Stomach (tissue), 9 donors: ENCODE results near the gene GLG1. TPM values are rescaled to one million over a fixed set of nuclear protein-coding genes. Genes with fewer than 3 reads are reported as not detected.
"Not testable (repeated sequence)": the region's sequence is repeated elsewhere in the genome, so short reads cannot be mapped to it uniquely, and the experiment has no call there.

Source experiments
- DNase-seq, 2 donors: peaks; one replicate each; pipeline versions ENCODE4 v3.0.0 to v3.0.0-alpha.2; 2013 to 2019
- H3K27ac ChIP-seq, 5 donors: fragments of 200-600 bp in 4 of 5; sonication (generic) in 4 of 5; one replicate each; pipeline ENCODE4 v1.5.1; 2013 to 2019; ENCODE audit warnings: mild to moderate bottlenecking in 1 of 5, moderate library complexity in 1 of 5
- H3K27me3 ChIP-seq, 3 donors: fragments of 200-600 bp; sonication (generic); one replicate each; pipeline ENCODE4 v1.5.1; 2017 to 2019; ENCODE audit warnings: mixed run types in 1 of 3
- H3K36me3 ChIP-seq, 4 donors: fragments of 200-600 bp; sonication (generic); 1 replicate in 3 of 4; 2 replicates in 1 of 4; pipeline ENCODE4 v1.5.1; 2016 to 2019
- H3K4me1 ChIP-seq, 4 donors: fragments of 200-600 bp; sonication (generic); one replicate each; pipeline ENCODE4 v1.5.1; 2016 to 2019
- H3K4me3 ChIP-seq, 4 donors: fragments of 200-600 bp; sonication (generic) in 3 of 4; one replicate each; pipeline ENCODE4 v1.5.1; 2016 to 2019; ENCODE audit warnings: mild to moderate bottlenecking in 1 of 4
- H3K9me3 ChIP-seq, 4 donors: fragments of 200-600 bp; sonication (generic); one replicate each; pipeline ENCODE4 v1.5.1; 2016 to 2019
- WGBS, 5 donors: extraction: QIAGEN DNeasy Blood & Tissue Kit in 3 of 5; methylation state at CpG; one replicate each; pipeline versions ENCODE4 v1.1.5 to v1.1.7; 2013 to 2018; 5-methylcytosine and 5-hydroxymethylcytosine counted together
- intact Hi-C: fragments of 100-400 bp; cut with DNase I; formaldehyde crosslinking; loops from one replicate; pipeline ENCODE4 v1.15.1; 2023; ENCODE audit warnings: low total_unique reads
- polyA plus RNA-seq, 3 donors: library from polyadenylated mRNA; stranded (reverse); fragments of 200-250 nt; gene quantifications; one replicate each; pipeline ENCODE4 v1.2.3, GENCODE V29; 2013
- small RNA-seq, 4 donors: library from RNA; depleted of rRNA; stranded (forward); fragments of <200 nt; gene quantifications; one replicate each; pipeline ENCODE3, GENCODE V24; 2016
- total RNA-seq, 5 donors: library from RNA; depleted of rRNA; stranded (reverse); fragments of >200 nt; gene quantifications; one replicate each; pipeline versions ENCODE4 v1.1.0 to v1.2.3, GENCODE V29; 2014 to 2016
- donor health status: healthy with polysubstance abuse.
- donor health status: Bipolar disorder and iron deficiency.
- donor health status: healthy.

The GLG1 gene
- total and polyA plus RNA-seq, 8 donors = 7.6 to 151 (median 46.3) TPM

DNA sequence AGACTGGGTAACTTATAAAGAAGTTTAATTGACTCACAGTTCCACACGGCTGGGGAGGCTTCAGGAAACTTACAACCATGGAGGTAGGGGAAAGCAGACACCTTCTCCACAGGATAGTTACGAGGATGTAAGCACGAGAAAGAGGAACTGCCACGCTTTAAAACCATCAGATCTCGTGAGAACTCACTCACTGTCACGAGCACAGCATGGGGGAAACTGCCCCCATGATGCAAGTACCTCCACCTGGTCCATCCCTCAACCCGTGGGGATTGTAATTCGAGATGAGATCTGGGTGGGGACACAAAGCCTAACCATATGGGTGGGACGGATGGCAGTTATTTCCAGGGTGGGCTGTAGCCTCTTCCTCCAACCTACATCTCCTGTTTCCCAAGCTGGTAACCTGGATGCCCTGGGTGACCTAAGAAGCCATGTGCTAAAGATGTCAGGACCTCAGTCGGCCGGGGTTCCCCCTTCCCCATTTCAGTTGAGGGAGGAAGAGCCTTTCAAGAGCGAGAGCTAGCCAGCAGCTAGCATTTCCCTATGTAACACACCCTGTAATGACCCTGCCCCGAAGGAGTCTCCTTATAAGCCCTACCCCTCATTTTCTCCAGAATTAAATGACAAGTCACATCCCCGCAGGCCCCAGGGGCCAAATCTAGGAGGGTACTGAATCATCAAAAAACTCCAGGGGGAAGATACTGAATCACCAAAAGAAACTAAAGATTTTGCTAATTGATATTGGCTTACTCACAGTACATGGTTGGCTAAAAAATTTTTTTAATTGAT, 202.6 kb downstream of the GLG1 start:
- intact Hi-C loops, H3K9me3 ChIP-seq, H3K27ac ChIP-seq, H3K27me3 ChIP-seq, DNase-seq, H3K36me3 ChIP-seq, H3K4me1 ChIP-seq, H3K4me3 ChIP-seq: not testable (repeated sequence)
- WGBS, 5 donors = 59 to 75% (median 62%) methylated on average over 6 to 9 of the region's 14 CpGs

DNA sequence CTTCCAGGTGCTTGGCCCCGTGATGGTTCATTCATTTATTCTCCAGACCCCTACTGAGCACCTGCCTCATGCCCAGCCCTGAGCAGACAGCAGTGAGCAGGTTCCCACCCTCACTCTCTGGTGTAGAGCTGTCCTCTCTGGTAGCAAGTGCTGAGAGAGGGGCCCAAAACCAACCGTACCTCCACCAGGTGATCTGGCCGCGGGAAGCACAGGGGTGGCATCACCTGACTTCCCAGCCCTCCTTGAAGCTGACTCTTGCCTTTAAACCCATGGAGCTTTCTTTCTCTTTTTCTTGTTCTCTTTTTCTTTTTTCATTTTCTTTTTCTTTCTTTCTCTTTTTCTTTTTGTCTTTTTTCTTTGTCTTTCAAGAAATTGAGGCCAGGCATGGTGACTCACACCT, 206.7 kb downstream of the GLG1 start:
- WGBS, 5 donors = 84 to 96% (median 87%) methylated on average over 3 of the region's 4 CpGs
- H3K4me1 ChIP-seq = peaks cover 0 to 14% (median 5%) of the 10 kb centered on the region in 4 donors
- H3K27me3 ChIP-seq, H3K36me3 ChIP-seq, H3K27ac ChIP-seq, intact Hi-C loops, DNase-seq, H3K9me3 ChIP-seq, H3K4me3 ChIP-seq: not testable (repeated sequence)

DNA sequence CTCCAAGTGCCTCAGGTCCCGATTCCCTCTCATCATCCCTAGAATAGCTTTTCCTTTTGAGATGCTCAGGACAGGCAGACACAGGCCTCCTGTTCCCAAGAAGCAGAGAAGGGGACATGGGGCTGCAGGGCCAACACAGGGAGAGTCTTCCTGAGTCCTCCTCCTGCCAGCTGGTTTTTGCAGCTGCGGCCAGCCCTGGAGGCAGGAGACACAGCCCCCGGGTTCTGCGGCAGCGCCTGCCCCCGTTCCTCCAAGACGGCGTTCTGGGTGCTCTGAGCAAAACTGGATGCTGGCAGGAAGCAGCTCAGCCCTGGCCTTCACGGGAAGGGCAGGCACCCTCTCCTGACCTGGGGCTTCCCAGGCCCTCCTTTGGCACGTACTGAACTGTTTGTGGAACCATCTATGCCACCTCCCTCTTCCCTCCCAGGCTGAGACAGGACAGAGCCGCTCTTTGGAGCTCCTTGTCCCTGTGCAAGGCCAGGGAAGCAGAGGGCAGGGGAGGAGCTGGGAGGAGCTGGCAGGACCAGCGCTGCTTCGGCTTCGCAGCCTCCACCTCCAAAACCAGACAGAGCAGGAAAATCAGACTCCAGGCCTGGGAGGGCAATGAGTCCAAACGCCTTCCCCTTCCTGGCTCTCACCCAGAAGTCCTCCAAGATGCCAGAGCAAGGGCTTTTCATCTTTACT, 208.6 kb downstream of the GLG1 start:
- H3K27me3 ChIP-seq, H3K9me3 ChIP-seq, intact Hi-C loops, H3K27ac ChIP-seq, H3K4me3 ChIP-seq, H3K36me3 ChIP-seq: not testable (repeated sequence)
- DNase-seq = peak in 1 of 2 donors; percentile 23
- 37 to 75% (median 46%) methylated on average over 1 to 12 of the region's 15 CpGs for WGBS, 5 donors
- peaks cover 0 to 14% (median 5%) of the 10 kb centered on the region in 4 donors for H3K4me1 ChIP-seq

Small RNAs within 50 kb of the gene (small RNA-seq; reads per million reads assigned to genes)
- gene RF00019 = 0 reads per million in 4 donors
- 0 reads per million in 4 donors for gene RNU6-237P

Other genes with a start within 250 kb of the GLG1 start
- 10 to 100 TPM in 2 of 5 donors, 1 to 10 TPM in 2, not detected in 1; 4.0 to 48.4 (median 17.0) TPM for gene NPIPB15, start 230.8 kb downstream of the GLG1 start, total RNA-seq
- gene NPIPB15, start 230.8 kb downstream of the GLG1 start, polyA plus RNA-seq = 10 to 100 TPM; 15.6 to 39.2 (median 21.2) TPM
- 1 to 10 TPM in 1 of 5 donors, not detected in 4; 2.6 TPM for gene CLEC18B, start 185.6 kb downstream of the GLG1 start, total RNA-seq
- gene CLEC18B, start 185.6 kb downstream of the GLG1 start, polyA plus RNA-seq = 1 to 10 TPM in 1 of 3 donors, under 1 TPM in 1, not detected in 1; 0.25 to 2.6 TPM
- 10 to 100 TPM; 11.0 to 65.6 (median 16.3) TPM for gene RFWD3, start 59.8 kb upstream of the GLG1 start, total RNA-seq
- 1 to 10 TPM; 4.1 to 6.7 (median 4.5) TPM for gene RFWD3, start 59.8 kb upstream of the GLG1 start, polyA plus RNA-seq
- 10 to 100 TPM in 3 of 5 donors, 1 to 10 TPM in 2; 6.7 to 23.3 (median 11.6) TPM for gene MLKL, start 93.7 kb upstream of the GLG1 start, total RNA-seq
- 10 to 100 TPM in 1 of 3 donors, 1 to 10 TPM in 2; 7.3 to 17.4 (median 8.1) TPM for gene MLKL, start 93.7 kb upstream of the GLG1 start, polyA plus RNA-seq
- gene FA2H, start 167.7 kb upstream of the GLG1 start, total RNA-seq = 10 to 100 TPM in 4 of 5 donors, 1 to 10 TPM in 1; 1.8 to 64.2 (median 29.2) TPM
- 10 to 100 TPM in 2 of 3 donors, 1 to 10 TPM in 1; 9.4 to 16.2 (median 15.0) TPM for gene FA2H, start 167.7 kb upstream of the GLG1 start, polyA plus RNA-seq